HCT116 (cell line): ENCODE data around the gene KIFC3.
"Not testable (repeated sequence)": the region's sequence is repeated elsewhere in the genome, so short reads cannot be mapped to it uniquely, and the experiment has no call there.

Experiments
- EGR1 ChIP-seq: IDR thresholded peaks from 2 replicates; pipeline ENCODE4 v1.6.1; 2012; ENCODE audit warnings: low read depth
- EZH2 ChIP-seq: fragments of 200-600 bp; sonication (generic); IDR thresholded peaks from 2 replicates; pipeline ENCODE4 v1.6.1; 2017; ENCODE audit warnings: antibody characterized with exemption, mixed run types
- FOSL1 ChIP-seq: IDR thresholded peaks from 2 replicates; pipeline ENCODE4 v1.6.1; 2012; ENCODE audit warnings: low read depth
- POLR2A ChIP-seq: IDR thresholded peaks from 2 replicates; pipeline ENCODE4 v1.7.0; 2011; ENCODE audit warnings: borderline replicate concordance; ENCODE audit not compliant: insufficient read depth, insufficient read length; ENCODE audit errors: extremely low read depth
- POLR2AphosphoS5 ChIP-seq: IDR thresholded peaks from 2 replicates; pipeline ENCODE4 v1.6.1; 2011; ENCODE audit warnings: mild to moderate bottlenecking, low read depth, low read length, moderate library complexity
- RAD21 ChIP-seq: IDR thresholded peaks from 2 replicates; pipeline ENCODE4 v1.6.1; 2012; ENCODE audit warnings: low read depth, mild to moderate bottlenecking
- SIN3A ChIP-seq: IDR thresholded peaks from 2 replicates; pipeline ENCODE4 v1.6.1; 2012; ENCODE audit warnings: low read depth
- TCF7L2 ChIP-seq: IDR thresholded peaks from 2 replicates; pipeline ENCODE4 v1.7.0; 2011; ENCODE audit warnings: borderline replicate concordance, inconsistent platforms; ENCODE audit not compliant: insufficient read depth, insufficient read length; ENCODE audit errors: extremely low read depth
- YY1 ChIP-seq: IDR thresholded peaks from 2 replicates; pipeline ENCODE4 v1.6.1; 2011; ENCODE audit warnings: low read length, low read depth, moderate library complexity, mild to moderate bottlenecking; ENCODE audit not compliant: insufficient replicate concordance; ENCODE audit errors: extremely low read depth
- TF ChIP-seq, protein P1 (sequence below), 3 experiments: fragments of 200-600 bp in 1 of 3; sonication (generic) in 1 of 3; IDR thresholded peaks in 2 of 3; conservative IDR thresholded peaks in 1 of 3; 2 replicates each; pipeline ENCODE4 v1.5.1; 2012 to 2017; ENCODE audit warnings: low read depth in 2 of 3, low read length in 2 of 3, antibody characterized with exemption in 1 of 3, borderline replicate concordance in 1 of 3, control low read depth in 1 of 3, mild to moderate bottlenecking in 1 of 3, mixed read lengths in 1 of 3, mixed run types in 1 of 3, moderate library complexity in 1 of 3; ENCODE audit not compliant: insufficient read depth in 1 of 3
- TF ChIP-seq, protein P2 (sequence below): IDR thresholded peaks from 2 replicates; pipeline ENCODE4 v1.6.1; 2012
- TF ChIP-seq, protein P3 (sequence below): IDR thresholded peaks from 2 replicates; pipeline ENCODE4 v1.6.1; 2012
- TF ChIP-seq, protein P4 (sequence below): IDR thresholded peaks from 2 replicates; pipeline ENCODE4 v1.6.1; 2012; ENCODE audit warnings: low read depth

DNA sequence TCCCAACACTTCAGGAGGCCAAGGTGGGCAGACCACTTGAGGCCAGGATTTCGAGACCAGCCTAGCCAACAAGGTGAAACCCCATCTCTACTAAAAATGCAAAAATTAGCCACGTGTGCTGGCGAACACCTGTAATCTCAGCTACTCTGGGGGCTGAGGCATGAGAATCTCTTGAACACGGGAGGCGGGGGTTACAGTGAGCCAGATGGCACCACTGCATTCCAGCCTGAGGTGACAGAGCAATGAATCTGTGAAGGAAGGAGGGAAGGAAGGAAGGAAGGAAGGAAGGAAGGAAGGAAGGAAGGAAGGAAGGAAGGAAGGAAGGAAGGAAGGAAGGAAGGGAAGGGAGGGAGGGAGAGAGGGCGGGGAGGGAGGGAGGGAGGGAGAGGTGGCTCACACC is 44.6 kb upstream of the KIFC3 start:
- TF ChIP-seq POLR2A, EZH2, SIN3A, YY1, FOSL1, EGR1, TCF7L2, POLR2AphosphoS5, RAD21: not testable (repeated sequence)
- TF ChIP-seq, protein P1, sequence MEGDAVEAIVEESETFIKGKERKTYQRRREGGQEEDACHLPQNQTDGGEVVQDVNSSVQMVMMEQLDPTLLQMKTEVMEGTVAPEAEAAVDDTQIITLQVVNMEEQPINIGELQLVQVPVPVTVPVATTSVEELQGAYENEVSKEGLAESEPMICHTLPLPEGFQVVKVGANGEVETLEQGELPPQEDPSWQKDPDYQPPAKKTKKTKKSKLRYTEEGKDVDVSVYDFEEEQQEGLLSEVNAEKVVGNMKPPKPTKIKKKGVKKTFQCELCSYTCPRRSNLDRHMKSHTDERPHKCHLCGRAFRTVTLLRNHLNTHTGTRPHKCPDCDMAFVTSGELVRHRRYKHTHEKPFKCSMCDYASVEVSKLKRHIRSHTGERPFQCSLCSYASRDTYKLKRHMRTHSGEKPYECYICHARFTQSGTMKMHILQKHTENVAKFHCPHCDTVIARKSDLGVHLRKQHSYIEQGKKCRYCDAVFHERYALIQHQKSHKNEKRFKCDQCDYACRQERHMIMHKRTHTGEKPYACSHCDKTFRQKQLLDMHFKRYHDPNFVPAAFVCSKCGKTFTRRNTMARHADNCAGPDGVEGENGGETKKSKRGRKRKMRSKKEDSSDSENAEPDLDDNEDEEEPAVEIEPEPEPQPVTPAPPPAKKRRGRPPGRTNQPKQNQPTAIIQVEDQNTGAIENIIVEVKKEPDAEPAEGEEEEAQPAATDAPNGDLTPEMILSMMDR (IDR thresholded peaks at IDR 0.05 in 2 of 3, conservative IDR thresholded peaks at IDR 0.05 in 1 of 3; ENCODE audit: borderline replicate concordance in 1 of 3, insufficient read depth in 1 of 3, low read depth in 2 of 3, low read length in 2 of 3), result not testable (repeated sequence)
- TF ChIP-seq, protein P2, sequence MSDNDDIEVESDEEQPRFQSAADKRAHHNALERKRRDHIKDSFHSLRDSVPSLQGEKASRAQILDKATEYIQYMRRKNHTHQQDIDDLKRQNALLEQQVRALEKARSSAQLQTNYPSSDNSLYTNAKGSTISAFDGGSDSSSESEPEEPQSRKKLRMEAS, result not testable (repeated sequence)
- TF ChIP-seq, protein P3, sequence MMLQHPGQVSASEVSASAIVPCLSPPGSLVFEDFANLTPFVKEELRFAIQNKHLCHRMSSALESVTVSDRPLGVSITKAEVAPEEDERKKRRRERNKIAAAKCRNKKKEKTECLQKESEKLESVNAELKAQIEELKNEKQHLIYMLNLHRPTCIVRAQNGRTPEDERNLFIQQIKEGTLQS, result not testable (repeated sequence)
- TF ChIP-seq, protein P4, sequence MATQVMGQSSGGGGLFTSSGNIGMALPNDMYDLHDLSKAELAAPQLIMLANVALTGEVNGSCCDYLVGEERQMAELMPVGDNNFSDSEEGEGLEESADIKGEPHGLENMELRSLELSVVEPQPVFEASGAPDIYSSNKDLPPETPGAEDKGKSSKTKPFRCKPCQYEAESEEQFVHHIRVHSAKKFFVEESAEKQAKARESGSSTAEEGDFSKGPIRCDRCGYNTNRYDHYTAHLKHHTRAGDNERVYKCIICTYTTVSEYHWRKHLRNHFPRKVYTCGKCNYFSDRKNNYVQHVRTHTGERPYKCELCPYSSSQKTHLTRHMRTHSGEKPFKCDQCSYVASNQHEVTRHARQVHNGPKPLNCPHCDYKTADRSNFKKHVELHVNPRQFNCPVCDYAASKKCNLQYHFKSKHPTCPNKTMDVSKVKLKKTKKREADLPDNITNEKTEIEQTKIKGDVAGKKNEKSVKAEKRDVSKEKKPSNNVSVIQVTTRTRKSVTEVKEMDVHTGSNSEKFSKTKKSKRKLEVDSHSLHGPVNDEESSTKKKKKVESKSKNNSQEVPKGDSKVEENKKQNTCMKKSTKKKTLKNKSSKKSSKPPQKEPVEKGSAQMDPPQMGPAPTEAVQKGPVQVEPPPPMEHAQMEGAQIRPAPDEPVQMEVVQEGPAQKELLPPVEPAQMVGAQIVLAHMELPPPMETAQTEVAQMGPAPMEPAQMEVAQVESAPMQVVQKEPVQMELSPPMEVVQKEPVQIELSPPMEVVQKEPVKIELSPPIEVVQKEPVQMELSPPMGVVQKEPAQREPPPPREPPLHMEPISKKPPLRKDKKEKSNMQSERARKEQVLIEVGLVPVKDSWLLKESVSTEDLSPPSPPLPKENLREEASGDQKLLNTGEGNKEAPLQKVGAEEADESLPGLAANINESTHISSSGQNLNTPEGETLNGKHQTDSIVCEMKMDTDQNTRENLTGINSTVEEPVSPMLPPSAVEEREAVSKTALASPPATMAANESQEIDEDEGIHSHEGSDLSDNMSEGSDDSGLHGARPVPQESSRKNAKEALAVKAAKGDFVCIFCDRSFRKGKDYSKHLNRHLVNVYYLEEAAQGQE, result not testable (repeated sequence)
